Lung (tissue), 12 donors: ENCODE measurements around the gene HS3ST4. TPM values are rescaled to one million over a fixed set of nuclear protein-coding genes. Genes with fewer than 3 reads are reported as not detected.

ENCODE experiments used
- ATAC-seq: fragments of 200-7000 bp; cut with Tn5 transposase; one replicate; pipeline ENCODE4 v1.9.1; 2020; ENCODE audit warnings: moderate number of reproducible peaks; ENCODE audit not compliant: insufficient read depth, low FRiP score
- DNase-seq, 3 donors: peaks; one replicate each; pipeline ENCODE4 v3.0.0-alpha.2; 2013 to 2017
- H3K27ac ChIP-seq, 2 donors: one replicate each; pipeline ENCODE4 v1.5.1; 2013; ENCODE audit warnings: mild to moderate bottlenecking in 2 of 2, moderate library complexity in 2 of 2, control low read depth in 1 of 2, inconsistent platforms in 1 of 2, low read depth in 1 of 2, low read length in 1 of 2
- H3K27me3 ChIP-seq, 3 donors: one replicate each; pipeline ENCODE4 v1.5.1; 2013; ENCODE audit warnings: low read length in 2 of 3; ENCODE audit not compliant: control insufficient read depth in 3 of 3, insufficient read depth in 3 of 3
- H3K36me3 ChIP-seq, 4 donors: one replicate each; pipeline ENCODE4 v1.5.1; 2013; ENCODE audit warnings: low read length in 4 of 4, mild to moderate bottlenecking in 1 of 4, moderate library complexity in 1 of 4; ENCODE audit not compliant: control insufficient read depth in 4 of 4, insufficient read depth in 4 of 4
- H3K4me1 ChIP-seq, 5 donors: one replicate each; pipeline ENCODE4 v1.5.1; 2013; ENCODE audit warnings: low read length in 5 of 5, mild to moderate bottlenecking in 2 of 5, moderate library complexity in 1 of 5; ENCODE audit not compliant: control insufficient read depth in 5 of 5, insufficient read depth in 5 of 5
- H3K4me3 ChIP-seq: one replicate; pipeline ENCODE4 v1.5.1; 2013; ENCODE audit warnings: mild to moderate bottlenecking, control low read depth, moderate library complexity
- H3K9ac ChIP-seq, 2 donors: one replicate each; pipeline ENCODE4 v1.5.1; 2013; ENCODE audit warnings: low read length in 2 of 2, control low read depth in 1 of 2; ENCODE audit not compliant: insufficient read depth in 1 of 2
- H3K9me3 ChIP-seq, 4 donors: one replicate each; pipeline ENCODE4 v1.5.1; 2013; ENCODE audit warnings: low read length in 3 of 4, mild to moderate bottlenecking in 1 of 4, moderate library complexity in 1 of 4; ENCODE audit not compliant: control insufficient read depth in 4 of 4, insufficient read depth in 3 of 4
- CTCF ChIP-seq: IDR thresholded peaks from 2 replicates; pipeline ENCODE4 v1.5.1; 2012; ENCODE audit warnings: mild to moderate bottlenecking; ENCODE audit errors: control extremely low read depth, extremely low read depth
- WGBS, 2 donors: extraction: QIAGEN DNeasy Blood & Tissue Kit; methylation state at CpG; one replicate each; pipeline ENCODE4 v1.1.7; 2013; 5-methylcytosine and 5-hydroxymethylcytosine counted together
- polyA plus RNA-seq, 2 donors: library from polyadenylated mRNA; stranded (reverse); fragments of 200-250 nt; gene quantifications; one replicate each; pipeline ENCODE4 v1.2.1, GENCODE V29; 2013
- total RNA-seq, 2 donors: library from RNA; depleted of rRNA in 1 of 2; stranded (reverse); fragments of >200 nt in 1 of 2; gene quantifications; one replicate each; pipeline ENCODE4 v1.2.1, GENCODE V29; 2014 to 2021
- donor health status: control.
- donor health status: control.
- donor health status: Bipolar disorder and iron deficiency.
- donor health status: healthy.
- donor health status: DM: yes; HTN: yes; CAD: no.

Gene HS3ST4
- total and polyA plus RNA-seq, 4 donors: 0.06 to 0.15 TPM; not detected in 2

GRCh38 chr16:26102369-26102768 lies 410.6 kb downstream of the HS3ST4 start:
- Histone ChIP-seq H3K4me3 (no peak overlapping the region), H3K27me3 (no peaks in the 10 kb centered on the region), H3K36me3 (no peaks in the 10 kb centered on the region), H3K4me1 (peaks cover 0 to 2% (median 0%) of the 10 kb centered on the region in 5 donors), H3K9me3 (peaks cover 0 to 3% (median 0%) of the 10 kb centered on the region in 4 donors), H3K27ac (no peak overlapping the region), H3K9ac (no peak overlapping the region)
- DNase-seq (no peak), ATAC-seq (no peak)
- WGBS, 2 donors: 67 to 77% methylated on average over 6 of the region's 6 CpGs
- TF ChIP-seq CTCF: no peak

- no peaks in the 10 kb centered on the region for H3K4me1 ChIP-seq
- DNase-seq (no peak), ATAC-seq (no peak)
- no peaks in the 10 kb centered on the region for H3K27me3 ChIP-seq
- H3K9me3 ChIP-seq: peaks cover 0 to 5% (median 0%) of the 10 kb centered on the region in 4 donors
- TF ChIP-seq CTCF: no peak
- H3K9ac ChIP-seq: no peak overlapping the region
- no peak overlapping the region for H3K4me3 ChIP-seq
- 82 to 86% methylated on average over 13 of the region's 13 CpGs for WGBS, 2 donors
- H3K36me3 ChIP-seq: no peaks in the 10 kb centered on the region
- H3K27ac ChIP-seq: no peak overlapping the region
Observed at GRCh38 chr16:26108836-26109505, 417.2 kb downstream of the HS3ST4 start.

- H3K9ac ChIP-seq: no peak overlapping the region
- no peak for DNase-seq
- no peak overlapping the region for H3K4me3 ChIP-seq
- peaks cover 0 to 6% (median 0%) of the 10 kb centered on the region in 4 donors for H3K9me3 ChIP-seq
- no peak for TF ChIP-seq CTCF
- no peak for ATAC-seq
- 73 to 82% methylated on average over 5 of the region's 5 CpGs for WGBS, 2 donors
- no peak overlapping the region for H3K27ac ChIP-seq
- no peaks in the 10 kb centered on the region for H3K27me3 ChIP-seq
- no peaks in the 10 kb centered on the region for H3K4me1 ChIP-seq
- H3K36me3 ChIP-seq: no peaks in the 10 kb centered on the region
Observed at GRCh38 chr16:26111900-26112299, 420.1 kb downstream of the HS3ST4 start.

- Histone ChIP-seq H3K36me3 (no peaks in the 10 kb centered on the region), H3K27me3 (no peaks in the 10 kb centered on the region), H3K9ac (no peak overlapping the region), H3K9me3 (peaks cover 0 to 6% (median 0%) of the 10 kb centered on the region in 4 donors), H3K27ac (no peak overlapping the region), H3K4me1 (no peaks in the 10 kb centered on the region), H3K4me3 (no peak overlapping the region)
- WGBS, 2 donors: 28 to 43% methylated on average over 3 of the region's 3 CpGs
- TF ChIP-seq CTCF: no peak
- ATAC-seq: no peak
- no peak for DNase-seq
Observed at GRCh38 chr16:26118575-26118974, 426.8 kb downstream of the HS3ST4 start.
